ENCODE data around the gene RENBP.
"Not testable (repeated sequence)": the region's sequence is repeated elsewhere in the genome, so short reads cannot be mapped to it uniquely, and the experiment has no call there.

RENBP gene

GRCh38 chrX:153944140-153944799 is at the start of gene RENBP:
RENBP (minus strand) TSS chrX:153944643; CDS start chrX:153944610, 33 bp downstream.
- in situ Hi-C loops (cut with HindIII; ENCODE audit: low pct_ligation_motif_present, low pct_unique_long_range_greater_than_20kb, low sequenced_read_pairs) = no loop called here
- no peak for DNase-seq

- in situ Hi-C loops (cut with HindIII; ENCODE audit: low pct_ligation_motif_present, low pct_unique_long_range_greater_than_20kb, low sequenced_read_pairs) = no loop called here
- no peak for DNase-seq
Observed at GRCh38 chrX:153993978-153994377, 49.5 kb upstream of the RENBP start.

DNA sequence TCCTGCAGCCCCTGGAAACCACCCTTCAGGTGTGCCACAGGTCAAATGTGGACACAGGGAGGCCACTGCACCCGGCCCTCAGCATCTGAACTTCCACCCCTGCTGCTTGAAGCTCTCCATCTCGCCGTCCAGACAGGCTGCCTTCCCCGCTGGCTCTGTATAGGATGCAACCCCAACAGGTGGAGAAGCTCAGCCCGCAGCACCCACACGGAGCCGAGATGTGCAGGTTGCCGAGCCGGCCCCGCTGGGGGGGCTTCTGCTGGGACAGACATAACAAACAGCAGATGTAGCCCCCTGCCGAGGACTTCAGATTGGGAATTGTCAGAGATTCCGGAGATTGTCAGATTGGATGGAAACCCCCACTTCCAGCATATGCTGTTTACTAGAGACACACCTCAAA is 48.6 kb upstream of the RENBP start:
- no peak for DNase-seq
- in situ Hi-C loops (cut with HindIII; ENCODE audit: low pct_ligation_motif_present, low pct_unique_long_range_greater_than_20kb, low sequenced_read_pairs) = no loop called here

GRCh38 chrX:153992180-153992579 is 47.7 kb upstream of the RENBP start:
- in situ Hi-C loops (cut with HindIII; ENCODE audit: low pct_ligation_motif_present, low pct_unique_long_range_greater_than_20kb, low sequenced_read_pairs) = no loop called here
- no peak for DNase-seq

DNA sequence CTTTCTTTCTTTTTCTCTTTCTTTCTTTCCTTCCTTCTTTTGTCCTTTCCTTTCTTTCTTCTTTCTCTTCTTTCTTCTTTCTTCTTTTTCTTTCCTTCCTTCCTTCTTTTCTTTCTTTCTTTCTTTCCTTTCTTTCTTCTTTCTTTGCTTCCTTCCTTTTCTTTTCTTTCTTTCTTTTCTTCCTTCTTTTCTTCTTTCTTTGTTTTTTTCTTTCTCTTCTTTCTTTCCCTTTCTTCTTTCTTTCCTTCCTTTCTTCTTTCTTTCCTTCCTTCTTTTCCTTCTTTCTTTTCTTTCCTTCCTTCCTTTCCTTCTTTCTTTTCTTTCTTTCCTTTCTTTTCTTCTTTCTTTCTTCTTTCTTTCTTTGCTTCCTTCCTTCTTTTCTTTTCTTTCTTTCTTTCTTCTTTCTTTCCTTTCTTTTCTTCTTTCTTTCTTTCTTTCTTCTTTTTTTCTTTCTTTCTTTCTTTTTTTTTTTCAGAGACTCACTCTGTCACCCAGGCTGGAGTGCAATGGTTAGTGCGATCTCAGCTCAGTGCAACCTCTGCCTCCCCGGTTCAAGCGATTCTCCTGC is 46.7 kb upstream of the RENBP start:
- in situ Hi-C loops (cut with HindIII; ENCODE audit: low pct_ligation_motif_present, low pct_unique_long_range_greater_than_20kb, low sequenced_read_pairs) = no loop called here

GRCh38 chrX:153989973-153990655 is 45.7 kb upstream of the RENBP start:
- in situ Hi-C loops (cut with HindIII; ENCODE audit: low pct_ligation_motif_present, low pct_unique_long_range_greater_than_20kb, low sequenced_read_pairs) = no loop called here
- no peak for DNase-seq

More for the DNA sequence above, 46.7 kb upstream of the RENBP start:
- DNase-seq = no peak

DNA sequence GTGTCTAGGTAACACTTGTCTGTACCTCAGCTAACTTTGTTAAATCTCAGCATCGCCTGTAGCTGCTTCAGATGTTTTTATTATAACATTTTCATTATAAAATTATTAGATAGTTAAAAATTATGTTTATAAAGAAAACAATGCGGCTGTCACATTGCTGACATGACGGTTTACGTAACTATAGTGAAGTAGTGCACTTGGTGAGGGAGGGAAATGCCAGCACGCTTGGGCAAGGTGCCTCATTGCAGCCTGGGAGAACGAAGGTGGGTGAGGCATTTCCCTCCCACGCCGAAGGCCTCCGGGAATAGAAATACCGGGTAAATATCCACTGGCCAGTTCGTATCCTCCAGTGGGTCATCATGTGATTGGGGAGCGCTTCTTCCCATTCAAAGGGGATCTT is 44.0 kb upstream of the RENBP start:
- in situ Hi-C loops (cut with HindIII; ENCODE audit: low pct_ligation_motif_present, low pct_unique_long_range_greater_than_20kb, low sequenced_read_pairs) = no loop called here

GRCh38 chrX:153984351-153985178 is 40.1 kb upstream of the RENBP start:
- in situ Hi-C loops (cut with HindIII; ENCODE audit: low pct_ligation_motif_present, low pct_unique_long_range_greater_than_20kb, low sequenced_read_pairs) = no loop called here
- no peak for DNase-seq

More for the DNA sequence above, 44.0 kb upstream of the RENBP start:
- DNase-seq = no peak

DNA sequence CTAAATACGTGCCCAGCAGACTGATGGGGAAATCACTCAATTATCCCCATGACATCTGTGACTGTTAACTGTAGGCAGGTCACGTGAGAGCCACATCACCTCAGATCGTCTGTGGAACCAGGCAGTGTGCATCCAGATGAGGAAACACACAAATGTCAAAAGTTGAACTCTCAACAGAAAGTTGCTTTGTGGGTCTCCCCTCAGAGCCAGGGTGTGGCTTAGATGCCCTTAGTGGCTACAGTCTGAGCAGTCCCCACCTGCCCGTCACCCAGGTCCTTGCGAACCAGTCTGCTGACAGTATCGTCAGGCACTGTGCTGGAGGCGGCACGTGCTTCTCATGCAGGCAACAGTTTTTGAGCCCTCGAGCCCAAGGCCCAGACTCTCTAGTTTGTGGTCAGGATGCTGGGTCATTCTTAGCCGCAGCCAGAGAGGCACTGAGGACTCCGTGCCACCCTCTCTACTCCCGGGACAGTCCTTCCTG is 38.9 kb upstream of the RENBP start:
- in situ Hi-C loops (cut with HindIII; ENCODE audit: low pct_ligation_motif_present, low pct_unique_long_range_greater_than_20kb, low sequenced_read_pairs) = no loop called here
- no peak for DNase-seq

DNA sequence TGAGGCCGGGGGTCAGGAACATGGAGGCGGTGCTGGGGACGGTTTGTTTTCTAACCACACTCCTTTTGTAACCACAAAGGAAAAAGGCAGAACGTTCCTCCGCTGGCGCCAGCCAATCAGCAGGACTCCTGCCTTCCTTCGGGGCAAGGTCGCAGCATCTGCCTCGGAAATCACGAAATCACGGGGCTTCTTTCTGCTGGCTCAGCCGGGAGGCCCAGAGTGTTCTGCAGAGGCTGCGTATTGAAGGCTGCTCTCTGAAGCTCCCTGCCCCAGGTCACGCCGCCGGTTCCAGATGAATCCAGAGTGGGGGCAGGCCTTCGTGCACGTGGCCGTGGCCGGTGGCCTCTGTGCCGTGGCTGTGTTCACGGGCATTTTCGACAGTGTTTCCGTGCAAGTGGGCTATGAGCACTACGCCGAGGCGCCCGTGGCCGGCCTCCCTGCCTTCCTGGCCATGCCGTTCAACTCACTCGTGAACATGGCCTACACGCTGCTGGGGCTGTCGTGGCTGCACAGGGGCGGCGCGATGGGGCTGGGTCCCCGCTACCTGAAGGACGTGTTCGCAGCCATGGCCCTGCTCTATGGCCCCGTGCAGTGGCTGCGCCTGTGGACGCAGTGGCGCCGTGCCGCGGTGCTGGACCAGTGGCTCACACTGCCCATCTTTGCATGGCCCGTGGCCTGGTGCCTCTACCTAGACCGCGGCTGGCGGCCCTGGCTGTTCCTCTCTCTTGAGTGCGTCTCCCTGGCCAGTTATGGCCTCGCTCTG is 37.5 kb upstream of the RENBP start:
- DNase-seq = no peak
- in situ Hi-C loops (cut with HindIII; ENCODE audit: low pct_ligation_motif_present, low pct_unique_long_range_greater_than_20kb, low sequenced_read_pairs) = no loop called here

- no peak for DNase-seq
- in situ Hi-C loops (cut with HindIII; ENCODE audit: low pct_ligation_motif_present, low pct_unique_long_range_greater_than_20kb, low sequenced_read_pairs) = no loop called here
Observed at GRCh38 chrX:153981231-153981630, 36.8 kb upstream of the RENBP start.

DNA sequence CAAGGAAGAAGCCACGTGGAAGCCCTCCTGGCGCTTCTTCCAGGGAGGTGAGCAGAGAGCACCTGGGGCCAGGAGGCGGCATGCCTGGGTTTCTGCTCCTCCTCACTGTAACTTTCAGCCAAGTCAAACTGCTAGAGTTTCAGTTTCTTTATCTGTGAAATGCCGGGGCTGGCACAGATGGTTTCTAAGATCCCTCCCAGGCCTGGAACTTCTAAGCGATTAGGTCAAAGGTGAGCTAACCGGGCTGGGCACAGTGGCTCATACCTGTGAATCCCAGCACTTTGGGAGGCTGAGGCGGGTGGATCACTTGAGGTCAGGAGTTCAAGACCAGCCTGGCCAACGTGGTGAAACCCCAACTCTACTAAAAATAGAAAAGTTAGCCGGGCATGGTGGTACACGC is 36.0 kb upstream of the RENBP start:
- DNase-seq; in situ Hi-C loops (cut with HindIII; ENCODE audit: low pct_ligation_motif_present, low pct_unique_long_range_greater_than_20kb, low sequenced_read_pairs): not testable (repeated sequence)

DNA sequence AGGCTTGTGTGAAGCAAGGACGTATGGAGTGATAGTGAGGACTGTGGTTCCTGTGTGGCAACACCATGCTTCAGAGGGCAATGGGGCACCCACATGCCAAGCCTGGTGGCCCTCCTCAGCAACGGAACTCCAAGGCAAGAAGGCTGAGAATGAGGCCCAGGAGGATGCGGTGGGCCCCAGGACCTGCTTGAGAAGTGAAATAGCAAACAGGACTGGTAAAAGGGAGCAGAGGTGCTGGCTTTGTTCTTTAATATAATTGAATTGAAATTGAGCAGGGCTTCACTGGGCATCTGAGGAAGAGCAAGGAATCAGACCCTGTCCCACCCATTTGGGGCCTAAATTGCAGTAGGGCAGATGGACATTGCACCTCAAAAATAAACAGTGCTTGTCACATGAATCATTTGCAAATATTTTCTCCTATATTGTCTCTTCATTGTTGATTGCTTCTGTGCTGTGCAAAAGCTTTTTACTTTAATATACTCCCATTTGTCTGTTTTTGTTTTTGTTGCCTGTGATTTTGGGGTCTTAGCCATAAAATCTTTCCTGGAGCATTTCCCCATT is 30.4 kb upstream of the RENBP start:
- in situ Hi-C loops (cut with HindIII; ENCODE audit: low pct_ligation_motif_present, low pct_unique_long_range_greater_than_20kb, low sequenced_read_pairs) = no loop called here
- no peak for DNase-seq

- no peak for DNase-seq
- in situ Hi-C loops (cut with HindIII; ENCODE audit: low pct_ligation_motif_present, low pct_unique_long_range_greater_than_20kb, low sequenced_read_pairs) = no loop called here
Observed at GRCh38 chrX:153974003-153974725, 29.7 kb upstream of the RENBP start.

DNA sequence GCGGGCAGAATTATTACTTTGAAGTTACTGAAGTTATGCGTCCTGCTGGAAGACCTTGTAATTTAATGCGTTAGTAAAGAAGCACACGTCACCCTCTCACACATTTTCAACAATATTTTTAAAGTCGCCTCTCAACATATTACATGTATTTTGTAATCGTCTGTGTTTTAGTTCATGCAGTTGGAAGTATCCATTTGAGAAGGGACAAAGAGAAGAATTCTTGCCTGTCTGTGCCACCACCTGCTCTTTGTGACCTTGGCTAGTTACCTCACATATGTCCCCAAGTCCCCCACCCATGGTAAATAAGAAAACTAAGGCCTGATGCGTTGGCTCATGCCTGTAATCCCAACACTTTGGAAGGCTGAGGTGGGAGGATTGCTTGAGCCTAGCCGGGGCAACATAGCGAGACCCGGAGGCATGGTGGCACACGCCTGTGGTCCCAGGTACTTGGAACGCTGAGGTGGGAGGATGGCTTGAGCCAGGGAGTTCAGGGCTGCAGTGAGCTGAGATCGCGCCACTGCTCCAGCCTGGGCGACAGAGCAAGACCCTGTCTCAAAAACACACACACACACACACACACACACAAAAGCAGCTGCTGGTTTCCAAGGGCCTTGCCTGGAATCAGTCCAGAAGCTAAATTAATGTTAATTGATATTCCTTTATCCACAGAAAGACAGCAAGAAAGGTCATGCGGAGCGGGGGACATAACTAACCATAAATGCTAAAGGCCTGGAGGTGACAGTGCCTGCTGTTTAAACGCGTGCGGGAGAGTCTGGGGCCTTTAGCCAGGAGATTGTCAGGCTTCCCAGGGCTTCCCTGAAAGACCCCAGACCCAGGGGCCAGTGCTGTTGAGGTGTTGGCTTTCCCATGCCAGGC is 28.9 kb upstream of the RENBP start:
- in situ Hi-C loops (cut with HindIII; ENCODE audit: low pct_ligation_motif_present, low pct_unique_long_range_greater_than_20kb, low sequenced_read_pairs) = no loop called here
- DNase-seq = peak; percentile 1

DNA sequence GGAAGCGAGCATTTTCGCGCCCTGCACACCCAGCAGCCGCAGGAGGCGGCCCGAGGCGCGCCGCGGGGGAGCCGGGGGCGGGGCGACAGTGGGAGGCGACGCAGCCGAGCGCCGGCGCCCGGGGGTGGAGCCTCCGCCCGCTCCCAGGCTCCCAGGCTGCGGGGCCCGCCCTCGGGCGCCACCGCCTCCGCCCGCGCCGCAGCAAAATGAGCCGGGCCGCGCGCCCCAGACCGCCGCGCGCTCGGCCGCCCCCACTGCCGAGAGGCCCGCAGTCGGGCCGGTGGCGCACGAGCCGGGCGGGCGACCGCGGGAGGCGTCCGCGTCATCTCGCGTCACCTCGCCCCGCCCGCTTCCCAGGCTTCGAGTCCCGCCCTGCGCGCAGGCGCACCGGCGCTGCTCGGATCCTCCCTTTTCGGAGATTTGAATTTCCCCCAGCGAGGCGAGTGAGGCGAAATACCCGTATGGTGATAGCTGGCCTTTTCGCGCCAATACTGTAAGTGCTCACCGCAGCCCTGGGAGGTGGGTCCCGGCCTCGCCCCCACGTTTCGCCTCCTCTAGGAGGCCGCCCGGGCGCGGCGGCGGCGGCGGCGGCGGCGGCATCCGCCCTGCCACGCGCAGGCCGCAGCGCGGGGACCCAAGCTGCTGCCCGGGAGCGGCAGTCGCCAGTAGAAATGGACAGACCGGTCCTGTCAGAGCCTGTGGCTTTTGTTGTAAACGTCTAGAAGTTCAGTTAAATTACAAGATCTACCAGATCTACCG is 28.1 kb upstream of the RENBP start, which contains the start of gene TMEM187:
TMEM187 (plus strand) TSS at position 387 of the 759 bp plus-strand sequence. CDS start 9,309 bp downstream, outside the sequence.
- peak; percentile 80 for DNase-seq
- in situ Hi-C loops (cut with HindIII; ENCODE audit: low pct_ligation_motif_present, low pct_unique_long_range_greater_than_20kb, low sequenced_read_pairs) = no loop called here

Data from ACHN (cell line).